GM12891 (cell line): ENCODE results near the gene GIT2.

ENCODE experiments used
- PAX5 ChIP-seq: IDR thresholded peaks from 2 replicates; pipeline ENCODE4 v1.6.1; 2011; ENCODE audit warnings: low read length, moderate library complexity, mild to moderate bottlenecking; ENCODE audit not compliant: insufficient read depth, severe bottlenecking
- POLR2A ChIP-seq: IDR thresholded peaks from 2 replicates; pipeline ENCODE4 v1.6.1; 2011; ENCODE audit warnings: low read depth, low read length, control low read depth
- POLR2AphosphoS5 ChIP-seq: IDR thresholded peaks from 2 replicates; pipeline ENCODE4 v1.6.1; 2011; ENCODE audit warnings: low read depth, low read length, control low read depth
- SPI1 ChIP-seq: IDR thresholded peaks from 2 replicates; pipeline ENCODE4 v1.6.1; 2011; ENCODE audit warnings: low read depth, low read length, control low read depth
- TAF1 ChIP-seq: IDR thresholded peaks from 2 replicates; pipeline ENCODE4 v1.6.1; 2011; ENCODE audit warnings: low read depth, low read length, control low read depth

- no peak for TF ChIP-seq POLR2A
- no peak for TF ChIP-seq POLR2AphosphoS5
- TF ChIP-seq SPI1: no peak
- no peak for TF ChIP-seq PAX5
- TF ChIP-seq TAF1: no peak
Measured at GRCh38 chr12:109928058-109928656, 68.0 kb downstream of the GIT2 start.
